Measurements from ENCODE around the gene EYS. TPM values are rescaled to one million over a fixed set of nuclear protein-coding genes. Genes with fewer than 3 reads are reported as not detected.

Gene EYS
- polyA plus RNA-seq, 1 experiment, result not detected

GRCh38 chr6:64861039-64861651 is 845.9 kb downstream of the EYS start:
- TF ChIP-seq CTCF (IDR thresholded peaks at IDR 0.05; ENCODE audit: low read depth, low read length), result no peak
- Histone ChIP-seq H3K27me3 (ENCODE audit: control insufficient read depth, insufficient read depth, low read length) (no peaks in the 10 kb centered on the region), H3K27ac (ENCODE audit: low read depth, low read length) (no peak overlapping the region), H3K4me3 (ENCODE audit: low read depth, low read length) (no peak overlapping the region), H3K9me3 (ENCODE audit: control insufficient read depth, insufficient read depth, low read length) (no peaks in the 10 kb centered on the region)
- DNase-seq (ENCODE audit: low read depth, low spot score), result no peak
- ChIA-PET POLR2A (no interaction called here), CTCF (no interaction called here)

GRCh38 chr6:64860203-64860602 is 846.8 kb downstream of the EYS start:
- POLR2A ChIA-PET, result no interaction called here
- TF ChIP-seq CTCF (IDR thresholded peaks at IDR 0.05; ENCODE audit: low read depth, low read length), result no peak
- CTCF ChIA-PET, result no interaction called here
- no peak overlapping the region for H3K27ac ChIP-seq (ENCODE audit: low read depth, low read length)
- no peaks in the 10 kb centered on the region for H3K27me3 ChIP-seq (ENCODE audit: control insufficient read depth, insufficient read depth, low read length)
- no peak overlapping the region for H3K4me3 ChIP-seq (ENCODE audit: low read depth, low read length)
- DNase-seq (ENCODE audit: low read depth, low spot score), result no peak
- H3K9me3 ChIP-seq (ENCODE audit: control insufficient read depth, insufficient read depth, low read length), result no peaks in the 10 kb centered on the region

GRCh38 chr6:64850121-64850520 is 856.9 kb downstream of the EYS start:
- TF ChIP-seq CTCF (IDR thresholded peaks at IDR 0.05; ENCODE audit: low read depth, low read length), result no peak
- Histone ChIP-seq H3K27me3 (ENCODE audit: control insufficient read depth, insufficient read depth, low read length) (no peaks in the 10 kb centered on the region), H3K4me3 (ENCODE audit: low read depth, low read length) (no peak overlapping the region), H3K9me3 (ENCODE audit: control insufficient read depth, insufficient read depth, low read length) (no peaks in the 10 kb centered on the region), H3K27ac (ENCODE audit: low read depth, low read length) (no peak overlapping the region)
- POLR2A ChIA-PET, result no interaction called here
- CTCF ChIA-PET, result no interaction called here
- no peak for DNase-seq (ENCODE audit: low read depth, low spot score)

GRCh38 chr6:64848467-64848866 is 858.6 kb downstream of the EYS start:
- ChIA-PET POLR2A (no interaction called here), CTCF (no interaction called here)
- Histone ChIP-seq H3K9me3 (ENCODE audit: control insufficient read depth, insufficient read depth, low read length) (no peaks in the 10 kb centered on the region), H3K27me3 (ENCODE audit: control insufficient read depth, insufficient read depth, low read length) (no peaks in the 10 kb centered on the region), H3K4me3 (ENCODE audit: low read depth, low read length) (no peak overlapping the region), H3K27ac (ENCODE audit: low read depth, low read length) (no peak overlapping the region)
- no peak for TF ChIP-seq CTCF (IDR thresholded peaks at IDR 0.05; ENCODE audit: low read depth, low read length)
- no peak for DNase-seq (ENCODE audit: low read depth, low spot score)

DNA sequence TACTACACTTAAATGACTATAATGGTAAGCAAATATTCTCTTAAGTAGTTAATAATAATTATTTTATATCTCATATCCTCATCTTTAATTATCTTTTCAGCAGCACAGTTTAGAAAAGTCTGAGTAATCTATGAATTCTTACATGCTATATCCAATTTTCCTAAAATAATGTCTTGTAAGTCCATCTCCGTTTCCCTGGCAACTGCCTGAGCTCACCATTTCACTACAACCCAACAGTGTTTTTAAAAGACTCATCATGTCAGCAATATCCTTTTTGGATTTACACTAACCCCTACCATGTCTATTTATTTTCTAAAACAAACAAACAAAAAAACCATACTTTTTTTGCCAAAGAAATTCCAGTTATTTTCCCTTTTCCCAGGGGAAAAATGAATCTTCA is 859.6 kb downstream of the EYS start:
- no peak for TF ChIP-seq CTCF (IDR thresholded peaks at IDR 0.05; ENCODE audit: low read depth, low read length)
- Histone ChIP-seq H3K9me3 (ENCODE audit: control insufficient read depth, insufficient read depth, low read length) (no peaks in the 10 kb centered on the region), H3K4me3 (ENCODE audit: low read depth, low read length) (no peak overlapping the region), H3K27me3 (ENCODE audit: control insufficient read depth, insufficient read depth, low read length) (no peaks in the 10 kb centered on the region), H3K27ac (ENCODE audit: low read depth, low read length) (no peak overlapping the region)
- ChIA-PET CTCF (no interaction called here), POLR2A (no interaction called here)
- DNase-seq (ENCODE audit: low read depth, low spot score), result no peak

Data from AG04450 (cell line).